NCI-H2171 treated with DMSO at 0.1 percent for 48 hours (cell line): Measurements from ENCODE around the gene THPO.
"Not testable (repeated sequence)": the region's sequence is repeated elsewhere in the genome, so short reads cannot be mapped to it uniquely, and the experiment has no call there.

Experiments used
- DNase-seq: peaks from one replicate; lab custom pipeline; 2025; lab: John Stamatoyannopoulos, UW

The THPO gene

DNA sequence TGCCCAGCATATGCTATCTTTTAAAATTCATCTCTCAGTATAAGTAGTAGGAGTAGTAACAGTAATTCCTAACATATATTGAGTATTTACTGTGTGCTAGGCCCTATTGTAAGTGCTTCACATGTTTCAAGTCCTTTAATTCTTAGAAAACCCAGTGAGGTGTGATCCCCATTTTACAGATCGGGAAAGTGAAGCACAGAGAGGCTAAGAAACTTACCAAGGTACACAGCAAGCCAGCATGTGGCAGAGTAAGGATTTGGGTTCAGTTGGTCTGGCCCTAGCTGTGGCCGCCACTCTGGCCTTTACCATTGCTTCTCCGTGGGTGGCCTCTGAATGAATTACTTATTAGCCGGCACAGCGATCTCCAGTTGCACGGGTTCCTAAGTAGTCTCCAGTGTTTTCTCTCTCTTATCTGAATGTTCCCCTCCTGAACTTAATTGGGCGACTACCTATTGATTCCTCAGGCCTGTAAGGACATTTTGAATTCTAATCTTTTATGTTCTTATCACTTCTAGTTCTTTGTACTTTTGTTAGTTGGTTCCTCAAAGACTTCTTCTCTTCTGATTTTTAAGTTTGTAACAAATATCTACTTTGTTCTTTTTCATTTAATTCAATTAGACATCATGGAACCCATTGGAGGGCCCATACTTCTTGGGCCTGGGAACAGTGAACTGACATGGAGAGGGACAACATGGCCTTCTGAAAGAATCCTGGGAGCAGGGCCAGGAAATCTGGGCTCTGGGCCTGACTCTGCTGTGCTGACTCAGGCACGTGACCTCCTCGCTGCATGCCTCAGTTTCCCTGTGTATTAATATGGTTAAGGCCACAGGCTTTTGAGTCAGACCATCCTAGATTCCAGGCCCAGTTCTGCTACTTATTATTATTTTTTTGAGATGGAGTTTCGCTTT, 28.2 kb downstream of the THPO start:
- DNase-seq = no peak

DNA sequence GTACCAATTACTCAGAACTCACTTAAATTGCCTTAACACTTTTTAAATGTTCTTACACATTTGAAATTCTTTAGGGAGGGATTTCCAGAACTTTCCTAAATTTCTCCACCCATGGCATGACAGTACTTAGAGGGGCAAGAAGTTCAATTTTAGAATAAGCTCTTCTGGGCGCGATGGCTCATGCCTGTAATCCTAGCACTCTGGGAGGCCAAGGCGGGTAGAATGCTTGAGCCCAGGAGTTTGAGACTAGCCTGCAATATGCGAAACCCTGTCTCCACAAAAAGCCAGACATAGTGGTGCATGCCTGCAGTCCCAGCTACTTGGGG, 30.0 kb downstream of the THPO start:
- no peak for DNase-seq

DNA sequence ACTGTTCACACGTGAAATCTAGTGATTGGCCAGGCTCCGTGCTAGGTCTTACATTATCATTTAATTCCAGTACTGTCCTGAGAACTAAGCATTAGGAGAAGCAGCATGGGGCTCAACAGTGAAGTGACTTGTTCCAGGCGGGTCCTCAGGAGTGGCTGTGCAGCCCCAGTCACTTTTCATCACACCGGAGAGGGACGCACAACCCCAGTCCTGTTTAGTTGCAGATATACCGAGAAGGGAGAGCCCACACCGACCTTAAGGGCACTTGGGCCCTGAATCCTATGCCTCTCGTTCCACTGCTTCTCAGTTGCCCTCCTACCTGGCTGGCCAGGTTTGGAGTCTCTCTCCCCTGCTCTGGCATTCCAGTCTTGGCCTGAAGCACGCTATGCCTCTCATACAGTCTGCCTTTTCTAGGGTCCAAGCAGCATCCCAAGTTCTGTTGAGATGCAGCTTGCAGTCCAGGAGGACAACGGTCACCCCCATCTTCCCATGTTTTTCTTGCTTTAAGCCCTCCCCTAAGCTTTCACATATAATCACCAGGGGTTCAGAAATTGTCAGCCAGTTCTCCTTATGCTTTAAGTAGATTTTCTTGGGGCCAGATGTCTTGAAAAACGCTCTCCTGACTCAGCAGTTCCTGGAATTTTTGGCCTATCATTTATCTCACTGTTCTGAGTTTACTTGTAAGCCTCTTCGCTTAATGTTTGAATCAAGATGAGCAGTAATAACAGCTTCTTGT, 30.5 kb downstream of the THPO start:
- no peak for DNase-seq

DNA sequence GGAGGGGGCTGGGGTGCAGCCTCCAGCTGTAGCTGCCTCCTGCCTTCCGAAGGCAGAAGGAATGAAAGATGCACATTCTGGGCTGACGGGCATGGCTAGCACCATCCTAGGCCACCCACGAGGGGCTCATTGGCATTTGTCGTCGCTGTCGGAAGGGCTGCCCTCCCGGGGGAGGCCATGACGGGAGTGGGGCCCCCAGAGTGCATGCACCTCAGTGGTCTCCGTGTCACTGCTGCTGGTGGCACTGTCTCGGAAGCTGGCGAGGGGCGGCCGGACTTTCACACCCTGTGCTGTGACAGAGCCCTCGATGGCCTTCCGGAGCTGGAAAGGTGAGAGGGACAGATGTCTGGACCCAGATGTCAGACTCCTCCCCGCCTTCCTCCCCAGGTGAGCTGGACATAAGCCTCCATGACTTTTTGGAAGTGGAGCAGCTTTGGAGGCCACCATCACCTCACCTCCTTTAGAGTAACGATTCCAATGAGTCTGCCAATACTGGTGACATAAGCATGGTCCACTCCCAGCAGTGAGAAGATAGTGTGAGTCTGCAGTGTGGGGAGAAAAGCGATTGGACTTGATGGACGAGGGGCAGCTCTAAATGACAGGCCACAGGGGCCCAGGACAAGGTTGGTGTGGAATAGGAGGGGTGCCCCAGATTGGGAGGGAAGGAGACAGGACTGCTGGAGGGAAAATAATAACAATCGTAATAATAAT, 31.4 kb downstream of the THPO start:
- no peak for DNase-seq

DNA sequence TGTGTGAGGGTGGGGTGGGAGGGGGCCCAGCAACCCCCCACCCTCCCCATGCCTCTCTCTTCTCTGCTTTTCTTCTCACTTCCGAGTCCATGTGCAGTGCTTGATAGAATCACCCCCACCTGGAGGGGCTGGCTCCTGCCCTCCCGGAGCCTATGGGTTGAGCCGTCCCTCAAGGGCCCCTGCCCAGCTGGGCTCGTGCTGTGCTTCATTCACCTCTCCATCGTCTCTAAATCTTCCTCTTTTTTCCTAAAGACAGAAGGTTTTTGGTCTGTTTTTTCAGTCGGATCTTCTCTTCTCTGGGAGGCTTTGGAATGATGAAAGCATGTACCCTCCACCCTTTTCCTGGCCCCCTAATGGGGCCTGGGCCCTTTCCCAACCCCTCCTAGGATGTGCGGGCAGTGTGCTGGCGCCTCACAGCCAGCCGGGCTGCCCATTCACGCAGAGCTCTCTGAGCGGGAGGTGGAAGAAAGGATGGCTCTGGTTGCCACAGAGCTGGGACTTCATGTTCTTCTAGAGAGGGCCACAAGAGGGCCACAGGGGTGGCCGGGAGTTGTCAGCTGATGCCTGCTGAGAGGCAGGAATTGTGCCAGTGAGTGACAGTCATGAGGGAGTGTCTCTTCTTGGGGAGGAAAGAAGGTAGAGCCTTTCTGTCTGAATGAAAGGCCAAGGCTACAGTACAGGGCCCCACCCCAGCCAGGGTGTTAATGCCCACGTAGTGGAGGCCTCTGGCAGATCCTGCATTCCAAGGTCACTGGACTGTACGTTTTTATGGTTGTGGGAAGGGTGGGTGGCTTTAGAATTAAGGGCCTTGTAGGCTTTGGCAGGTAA, 32.5 kb downstream of the THPO start:
- DNase-seq = peak; percentile 26

DNA sequence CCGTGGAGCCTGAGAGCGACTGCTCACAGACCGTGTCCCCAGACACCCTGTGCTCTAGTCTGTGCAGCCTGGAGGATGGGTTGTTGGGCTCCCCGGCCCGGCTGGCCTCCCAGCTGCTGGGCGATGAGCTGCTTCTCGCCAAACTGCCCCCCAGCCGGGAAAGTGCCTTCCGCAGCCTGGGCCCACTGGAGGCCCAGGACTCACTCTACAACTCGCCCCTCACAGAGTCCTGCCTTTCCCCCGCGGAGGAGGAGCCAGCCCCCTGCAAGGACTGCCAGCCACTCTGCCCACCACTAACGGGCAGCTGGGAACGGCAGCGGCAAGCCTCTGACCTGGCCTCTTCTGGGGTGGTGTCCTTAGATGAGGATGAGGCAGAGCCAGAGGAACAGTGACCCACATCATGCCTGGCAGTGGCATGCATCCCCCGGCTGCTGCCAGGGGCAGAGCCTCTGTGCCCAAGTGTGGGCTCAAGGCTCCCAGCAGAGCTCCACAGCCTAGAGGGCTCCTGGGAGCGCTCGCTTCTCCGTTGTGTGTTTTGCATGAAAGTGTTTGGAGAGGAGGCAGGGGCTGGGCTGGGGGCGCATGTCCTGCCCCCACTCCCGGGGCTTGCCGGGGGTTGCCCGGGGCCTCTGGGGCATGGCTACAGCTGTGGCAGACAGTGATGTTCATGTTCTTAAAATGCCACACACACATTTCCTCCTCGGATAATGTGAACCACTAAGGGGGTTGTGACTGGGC, 33.3 kb downstream of the THPO start:
- DNase-seq = no peak

DNA sequence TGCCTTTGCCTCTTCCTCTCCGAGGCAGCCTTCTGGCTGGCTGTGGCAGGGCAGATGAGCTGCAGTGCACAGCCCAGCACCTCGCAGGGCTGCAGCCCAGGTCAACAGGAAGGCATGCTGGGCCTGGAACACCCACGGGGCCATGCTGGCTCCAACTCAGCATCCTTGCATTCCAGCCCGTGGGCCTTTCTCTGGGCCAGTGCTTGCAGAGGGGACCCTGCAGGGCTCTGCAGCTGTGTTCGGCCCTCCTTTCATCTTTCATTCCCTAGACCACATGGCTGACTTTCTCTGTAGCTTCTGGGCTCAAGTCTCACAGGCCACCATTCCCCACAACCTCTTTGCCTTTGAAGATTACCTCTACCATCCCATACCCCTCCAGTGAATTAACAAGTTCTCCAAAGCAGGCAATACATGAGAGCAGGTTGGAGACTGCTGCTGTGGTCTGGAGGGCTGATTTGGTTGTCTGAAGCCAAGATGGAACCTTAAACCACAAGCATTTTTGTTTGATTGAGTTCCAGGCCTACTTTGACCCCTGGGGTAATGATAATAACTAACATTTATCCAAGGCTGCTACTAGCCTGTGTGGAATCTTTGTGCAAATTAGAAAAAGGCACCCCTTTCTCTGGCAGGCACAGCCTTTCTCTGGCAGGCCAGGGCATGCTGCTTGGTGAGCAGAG, 34.7 kb downstream of the THPO start:
- DNase-seq = no peak

DNA sequence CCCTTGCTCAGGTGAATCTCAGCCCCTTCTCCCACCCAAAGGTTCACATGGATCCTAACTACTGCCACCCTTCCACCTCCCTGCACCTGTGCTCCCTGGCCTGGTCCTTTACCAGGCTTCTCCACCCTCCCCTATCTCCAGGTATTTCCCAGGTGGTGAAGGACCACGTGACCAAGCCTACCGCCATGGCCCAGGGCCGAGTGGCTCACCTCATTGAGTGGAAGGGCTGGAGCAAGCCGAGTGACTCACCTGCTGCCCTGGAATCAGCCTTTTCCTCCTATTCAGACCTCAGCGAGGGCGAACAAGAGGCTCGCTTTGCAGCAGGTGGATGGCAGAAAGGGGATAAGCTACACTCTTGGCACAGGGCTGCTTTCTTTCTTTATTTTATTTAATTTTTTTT, 36.1 kb downstream of the THPO start:
- no peak for DNase-seq

DNA sequence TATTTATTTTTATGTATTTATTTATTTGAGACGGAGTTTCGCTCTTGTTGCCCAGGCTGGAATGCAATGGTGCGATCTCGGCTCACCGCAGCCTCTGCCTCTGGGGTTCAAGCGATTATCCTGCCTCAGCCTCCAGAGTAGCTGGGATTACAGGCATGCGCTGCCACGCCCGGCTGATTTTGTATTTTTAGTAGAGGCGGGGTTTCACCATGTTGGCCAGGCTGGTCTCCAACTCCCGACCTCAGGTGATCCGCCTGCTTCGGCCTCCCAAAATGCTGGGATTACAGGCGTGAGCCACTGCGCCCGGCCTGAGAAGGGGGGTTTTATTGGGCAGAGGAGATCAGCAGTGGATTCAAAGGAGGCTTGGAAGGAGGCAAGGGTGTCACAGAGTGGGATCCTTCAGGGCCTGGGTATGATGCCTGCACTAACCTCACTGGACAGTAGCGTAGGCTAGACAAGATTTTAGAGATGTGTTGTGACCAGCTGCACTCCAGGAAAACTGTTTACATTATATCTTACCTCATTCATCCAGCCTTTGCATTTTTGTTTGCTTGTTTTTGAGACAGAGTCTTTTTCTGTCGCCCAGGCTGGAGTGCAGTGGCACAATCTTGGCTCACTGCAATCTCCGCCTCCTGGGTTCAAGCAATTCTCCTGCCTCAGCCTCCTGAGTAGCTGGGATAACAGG, 38.4 kb downstream of the THPO start:
- not testable (repeated sequence) for DNase-seq

DNA sequence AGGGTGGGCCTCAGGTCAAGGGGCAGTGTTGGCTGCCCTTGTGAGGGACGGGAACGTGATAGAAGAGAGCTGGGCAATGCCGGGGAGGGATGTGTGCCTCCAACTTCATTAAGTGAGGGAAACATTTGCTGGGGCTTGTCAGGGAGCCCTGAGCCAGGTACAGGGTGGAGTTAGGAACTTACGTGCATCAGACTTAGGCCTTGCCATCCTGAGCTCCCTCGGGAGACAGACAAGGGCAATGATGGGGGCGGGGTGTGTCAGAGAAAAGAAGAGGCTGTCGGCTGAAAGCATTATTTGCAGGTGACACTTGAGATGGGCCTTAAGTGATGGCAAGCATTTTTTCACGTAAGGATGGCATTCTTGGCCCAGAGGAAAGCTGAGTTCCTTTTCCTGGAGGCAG, 39.0 kb downstream of the THPO start:
- peak; percentile 85 for DNase-seq

DNA sequence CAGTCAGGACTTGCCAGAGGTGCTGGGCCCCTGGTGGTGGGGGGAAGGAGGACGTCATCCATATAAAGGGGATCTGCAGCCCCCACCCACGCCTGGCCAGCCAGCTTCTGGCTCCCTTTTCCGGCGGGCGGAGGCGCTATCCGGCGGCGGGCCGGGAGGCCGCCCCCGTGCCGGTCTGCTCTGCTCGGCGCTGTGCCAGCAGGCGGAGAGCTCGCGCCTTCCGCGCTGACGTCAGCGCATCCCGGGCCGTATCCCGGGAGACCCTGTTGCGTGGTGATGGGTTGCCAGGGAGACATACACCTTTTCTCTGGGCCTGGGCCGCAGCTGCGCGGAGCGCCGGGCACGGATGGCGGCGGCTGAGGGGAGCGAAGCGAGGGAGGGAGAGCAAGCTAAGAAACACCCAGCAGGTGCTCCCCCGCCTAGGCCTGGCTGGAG, 39.5 kb downstream of the THPO start:
- peak; percentile 94 for DNase-seq

DNA sequence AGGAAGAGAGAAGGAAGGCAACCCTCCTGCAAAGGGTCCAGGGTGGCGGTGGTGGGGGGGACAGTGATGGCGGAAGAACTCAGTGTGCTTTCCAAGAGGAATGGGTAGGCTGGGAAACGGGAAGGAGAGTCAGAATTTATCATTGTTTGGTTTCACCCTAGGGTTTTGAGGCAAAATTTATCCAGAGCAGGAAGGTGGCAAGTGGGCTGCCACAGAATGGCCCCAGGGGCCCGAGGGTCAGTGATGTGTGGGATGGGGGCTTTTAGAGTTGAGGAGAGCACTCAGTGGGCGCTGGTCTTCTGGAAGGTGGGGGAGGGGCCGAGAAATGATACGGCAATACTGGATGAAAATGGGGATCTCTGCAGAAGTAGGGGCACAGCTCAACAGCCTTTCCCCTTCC, 40.0 kb downstream of the THPO start:
- no peak for DNase-seq

DNA sequence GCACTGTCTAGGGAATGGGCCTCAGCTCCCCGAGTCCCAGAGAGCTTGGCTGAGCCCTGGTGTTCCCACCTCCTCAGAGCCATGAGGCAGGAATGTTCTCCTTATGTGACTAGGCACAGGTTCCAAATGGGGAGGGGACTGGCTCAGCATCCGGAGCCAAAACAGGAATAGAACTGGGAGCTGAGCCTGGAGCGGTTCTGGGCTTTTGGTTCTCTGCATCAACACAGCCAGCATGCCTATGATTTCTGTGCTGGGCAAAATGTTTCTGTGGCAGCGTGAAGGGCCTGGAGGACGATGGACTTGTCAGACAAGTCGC, 40.6 kb downstream of the THPO start, which contains the start of gene FAM131A:
FAM131A (plus strand) TSS at position 202 of the 316 bp plus-strand sequence; CDS start at position 233, 31 bp downstream.
- no peak for DNase-seq

DNA sequence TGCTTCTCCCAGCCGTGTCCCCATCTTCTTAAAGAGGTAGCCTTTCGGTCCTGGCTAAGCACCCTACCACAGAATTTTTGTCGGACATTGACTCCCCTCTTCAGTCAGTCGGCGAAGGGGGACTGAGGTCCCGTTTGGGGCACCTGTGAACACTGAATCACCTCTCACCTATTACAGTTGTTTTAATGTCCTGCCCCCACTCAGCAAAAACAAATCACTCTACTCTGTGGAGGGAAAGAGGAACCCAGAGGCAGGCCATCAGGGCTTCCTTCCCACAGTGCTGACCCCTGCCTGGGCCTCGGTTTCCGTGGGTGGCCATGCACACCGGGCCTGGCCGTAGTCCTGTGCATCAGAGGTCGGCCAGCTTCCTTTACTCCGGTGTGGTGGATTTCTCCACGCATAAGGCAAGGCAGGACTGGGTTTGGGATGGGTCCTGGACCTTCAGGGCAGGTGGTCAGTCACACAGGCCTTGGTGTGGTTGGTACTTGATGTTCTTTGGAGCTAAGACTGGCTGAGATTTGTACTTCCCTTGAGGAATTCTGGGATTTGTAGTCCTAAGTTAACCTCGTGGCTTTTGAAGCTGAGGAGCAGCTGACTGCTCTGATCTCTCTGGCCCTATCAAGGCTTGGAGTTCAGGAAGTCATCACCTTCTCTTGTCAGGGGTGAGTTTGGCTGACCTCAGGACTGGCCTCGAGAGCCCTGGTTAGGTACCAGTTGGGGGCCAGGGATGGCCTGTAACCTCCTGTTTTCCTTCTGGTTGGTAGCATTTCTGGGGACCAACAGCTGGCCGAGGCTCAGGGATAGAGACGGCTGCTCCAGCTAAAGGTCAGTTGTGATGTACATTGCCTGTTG, 41.2 kb downstream of the THPO start:
- peak; percentile 64 for DNase-seq

DNA sequence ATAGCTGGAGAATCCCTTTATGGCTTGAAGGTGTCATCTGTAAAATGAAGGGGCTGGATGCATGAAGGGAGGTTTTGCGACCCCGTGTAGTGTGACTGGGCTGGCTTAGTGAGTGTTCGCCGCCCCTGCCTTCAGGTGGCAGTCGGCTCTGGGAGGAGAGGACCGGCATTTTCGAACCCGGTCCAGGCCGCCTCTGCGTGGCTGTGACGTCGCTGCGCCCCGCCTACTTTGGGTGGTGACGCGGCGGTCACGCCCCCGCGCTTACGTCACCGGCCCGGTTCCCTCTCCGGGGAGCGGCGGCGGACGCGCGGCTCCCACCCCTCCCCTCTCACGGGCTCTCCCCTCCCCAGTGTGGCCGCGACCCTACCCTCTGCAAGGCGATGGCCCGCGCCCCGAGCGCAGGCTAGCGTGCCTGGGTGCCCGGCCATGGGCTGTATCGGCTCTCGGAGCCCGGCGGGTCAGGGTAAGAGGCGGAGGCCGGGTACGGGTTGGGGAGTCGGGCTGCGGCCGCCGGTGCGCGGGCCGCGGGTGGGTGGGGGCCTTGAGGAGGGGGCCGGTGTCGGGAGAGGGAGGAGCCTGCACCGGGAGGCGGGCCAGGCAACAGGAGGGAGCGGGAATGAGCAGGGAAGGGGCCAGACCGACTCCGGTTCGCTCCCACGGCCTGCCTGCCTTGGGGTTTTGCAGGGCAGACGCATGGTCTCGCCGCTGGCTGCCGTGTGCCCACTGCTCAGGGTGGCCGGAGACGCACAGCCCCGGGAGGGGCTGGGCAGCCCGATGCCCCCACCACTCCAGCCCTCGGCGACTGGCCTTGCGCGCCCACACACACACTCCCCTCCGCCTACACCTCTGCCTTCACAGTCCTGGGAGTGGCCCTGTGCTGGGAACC, 42.1 kb downstream of the THPO start:
- DNase-seq = peak; percentile 77

DNA sequence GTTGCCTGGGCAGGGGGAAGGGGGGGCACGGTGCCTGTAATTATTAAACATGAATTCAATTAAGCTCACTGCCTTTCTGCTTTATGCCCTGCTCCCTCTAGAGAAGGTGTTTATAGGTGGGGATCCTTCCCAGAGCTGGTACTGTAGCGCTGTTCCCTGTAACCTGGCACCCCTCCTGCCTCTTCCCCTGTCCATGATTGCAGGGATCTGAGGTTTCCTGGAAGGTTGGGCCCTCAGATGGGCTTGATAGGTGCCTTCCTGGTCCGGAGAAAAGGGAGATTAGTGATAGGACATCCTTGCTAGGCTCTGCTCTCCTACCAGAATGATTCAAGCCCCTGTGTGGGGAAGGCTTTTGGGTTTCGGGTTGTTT, 42.7 kb downstream of the THPO start:
- peak; percentile 57 for DNase-seq

DNA sequence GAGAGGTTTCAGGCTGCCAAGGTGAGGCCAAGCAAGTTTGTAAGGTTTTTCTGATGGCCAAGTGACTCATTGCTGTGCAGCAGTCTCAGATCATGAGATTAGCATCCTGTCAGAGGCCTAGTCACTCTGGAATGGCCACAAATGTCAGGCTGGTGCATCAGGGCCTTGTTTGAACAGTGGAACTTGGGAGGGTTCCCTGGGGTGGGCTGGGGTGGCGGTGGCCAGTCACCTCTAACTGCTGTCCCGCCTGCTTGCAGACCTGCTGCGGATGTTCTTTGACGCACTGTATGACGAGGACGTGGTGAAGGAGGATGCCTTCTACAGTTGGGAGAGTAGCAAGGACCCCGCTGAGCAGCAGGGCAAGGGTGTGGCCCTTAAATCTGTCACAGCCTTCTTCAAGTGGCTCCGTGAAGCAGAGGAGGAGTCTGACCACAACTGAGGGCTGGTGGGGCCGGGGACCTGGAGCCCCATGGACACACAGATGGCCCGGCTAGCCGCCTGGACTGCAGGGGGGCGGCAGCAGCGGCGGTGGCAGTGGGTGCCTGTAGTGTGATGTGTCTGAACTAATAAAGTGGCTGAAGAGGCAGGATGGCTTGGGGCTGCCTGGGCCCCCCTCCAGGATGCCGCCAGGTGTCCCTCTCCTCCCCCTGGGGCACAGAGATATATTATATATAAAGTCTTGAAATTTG, 43.4 kb downstream of the THPO start:
- DNase-seq = no peak

DNA sequence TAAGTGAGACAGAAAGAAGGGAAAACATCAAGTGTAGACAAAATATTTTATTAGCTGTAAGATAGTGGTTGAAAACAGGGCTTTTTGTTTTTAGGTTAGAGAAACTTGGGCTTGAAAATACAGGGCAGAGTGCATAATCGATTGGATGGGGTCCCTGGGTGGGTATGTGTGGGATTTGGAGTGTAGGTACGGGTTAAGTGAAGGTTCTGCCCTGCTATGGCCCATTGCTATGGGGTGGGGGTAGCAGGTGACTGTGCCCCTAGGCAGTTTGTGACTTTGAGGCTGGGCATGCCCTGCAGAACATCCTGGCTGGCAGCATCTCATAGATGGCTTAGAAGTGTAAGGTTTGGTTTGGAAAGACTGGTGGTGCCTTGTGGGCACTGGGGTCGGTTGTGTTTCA, 44.3 kb downstream of the THPO start:
- DNase-seq = no peak
